Fibroblast of skin of abdomen (primary cell): ENCODE measurements around the gene C20orf202.
"Not testable (repeated sequence)": the region's sequence is repeated elsewhere in the genome, so short reads cannot be mapped to it uniquely, and the experiment has no call there.

Source experiments
- DNase-seq: peaks from one replicate; pipeline ENCODE4 v3.0.0-alpha.2; 2013

C20orf202 gene

DNA sequence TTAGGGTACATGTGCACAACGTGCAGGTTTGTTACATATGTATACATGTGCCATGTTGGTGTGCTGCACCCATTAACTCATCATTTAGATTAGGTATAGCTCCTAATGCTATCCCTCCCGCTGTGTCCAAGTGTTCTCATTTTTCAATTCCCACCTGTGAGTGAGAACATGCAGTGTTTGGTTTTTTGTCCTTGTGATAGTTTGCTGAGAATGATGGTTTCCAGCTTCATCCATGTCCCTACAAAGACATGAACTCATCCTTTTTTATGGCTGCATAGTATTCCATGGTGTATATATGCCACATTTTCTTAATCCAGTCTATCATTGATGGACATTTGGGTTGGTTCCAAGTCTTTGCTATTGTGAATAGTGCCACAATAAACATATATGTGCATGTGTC, 47.0 kb downstream of the C20orf202 start:
- not testable (repeated sequence) for DNase-seq

DNA sequence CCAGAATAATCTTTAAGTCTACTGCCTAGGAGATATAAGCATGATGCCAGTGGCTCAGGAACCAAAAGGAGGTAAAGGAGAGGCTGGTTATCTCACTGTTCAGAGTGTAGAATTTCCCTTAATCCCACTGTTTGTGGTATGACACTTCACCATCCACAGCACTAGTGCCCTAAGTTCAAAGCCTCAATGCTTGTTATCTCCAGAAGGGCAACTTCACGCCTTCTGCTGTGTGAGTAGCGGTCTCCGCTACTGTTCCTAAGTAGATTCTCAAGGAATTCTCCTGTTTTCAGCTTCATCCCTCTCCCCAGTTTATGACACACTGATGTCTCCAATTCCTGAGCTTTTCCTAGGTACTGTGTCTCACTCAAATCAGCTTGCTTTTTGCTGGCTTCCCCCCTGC, 49.2 kb downstream of the C20orf202 start:
- no peak for DNase-seq

DNA sequence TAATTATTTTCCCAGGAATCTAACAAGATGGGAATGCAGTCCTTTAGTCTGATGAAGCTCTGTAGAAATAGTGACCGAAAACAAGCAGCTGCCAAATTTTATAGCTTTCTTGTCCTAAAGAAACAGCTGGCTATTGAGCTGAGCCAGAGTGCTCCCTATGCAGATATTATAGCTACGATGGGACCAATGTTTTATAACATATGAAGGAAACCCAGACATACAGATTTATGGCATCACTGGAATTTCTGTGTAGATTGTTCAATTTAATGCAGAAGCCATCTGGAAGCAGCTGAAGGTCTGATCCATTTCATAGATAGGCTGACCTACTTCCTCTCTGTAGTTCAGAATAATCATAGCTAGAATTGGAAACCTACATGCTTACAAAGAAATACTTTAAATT, 51.0 kb downstream of the C20orf202 start:
- DNase-seq = no peak

DNA sequence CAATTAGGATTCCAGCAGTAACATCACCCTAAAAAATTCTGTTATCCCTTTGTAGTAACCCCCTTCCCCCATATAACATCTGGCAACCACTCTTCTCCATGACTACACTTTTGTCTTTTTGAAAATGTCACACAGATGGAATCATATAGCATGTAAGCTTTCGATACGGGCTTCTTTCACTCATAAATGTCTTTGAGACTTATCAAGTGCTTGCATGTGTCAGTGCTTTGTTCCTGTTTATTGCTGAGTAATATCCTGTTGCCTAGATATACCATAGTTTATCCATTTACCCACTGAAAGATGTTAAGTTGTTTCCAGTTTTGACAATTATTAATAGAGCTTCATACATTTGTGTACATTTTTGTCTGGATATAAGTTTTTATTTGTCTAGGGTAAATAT, 52.4 kb downstream of the C20orf202 start:
- no peak for DNase-seq
